Neural cell (in vitro differentiated cells): Measurements from ENCODE around the gene KDM4D.

Source experiments
- POLR2AphosphoS5 ChIP-seq: IDR thresholded peaks from 2 replicates; pipeline ENCODE4 v1.6.1; 2012
- TAF1 ChIP-seq: IDR thresholded peaks from 2 replicates; pipeline ENCODE4 v1.6.1; 2012; ENCODE audit warnings: low read depth
- TF ChIP-seq, protein P1 (sequence below): fragments of 450-650 bp; IDR thresholded peaks from 2 replicates; pipeline ENCODE4 v1.5.1; 2014; ENCODE audit warnings: antibody characterized with exemption, mild to moderate bottlenecking, moderate library complexity; ENCODE audit not compliant: poor library complexity, severe bottlenecking

DNA sequence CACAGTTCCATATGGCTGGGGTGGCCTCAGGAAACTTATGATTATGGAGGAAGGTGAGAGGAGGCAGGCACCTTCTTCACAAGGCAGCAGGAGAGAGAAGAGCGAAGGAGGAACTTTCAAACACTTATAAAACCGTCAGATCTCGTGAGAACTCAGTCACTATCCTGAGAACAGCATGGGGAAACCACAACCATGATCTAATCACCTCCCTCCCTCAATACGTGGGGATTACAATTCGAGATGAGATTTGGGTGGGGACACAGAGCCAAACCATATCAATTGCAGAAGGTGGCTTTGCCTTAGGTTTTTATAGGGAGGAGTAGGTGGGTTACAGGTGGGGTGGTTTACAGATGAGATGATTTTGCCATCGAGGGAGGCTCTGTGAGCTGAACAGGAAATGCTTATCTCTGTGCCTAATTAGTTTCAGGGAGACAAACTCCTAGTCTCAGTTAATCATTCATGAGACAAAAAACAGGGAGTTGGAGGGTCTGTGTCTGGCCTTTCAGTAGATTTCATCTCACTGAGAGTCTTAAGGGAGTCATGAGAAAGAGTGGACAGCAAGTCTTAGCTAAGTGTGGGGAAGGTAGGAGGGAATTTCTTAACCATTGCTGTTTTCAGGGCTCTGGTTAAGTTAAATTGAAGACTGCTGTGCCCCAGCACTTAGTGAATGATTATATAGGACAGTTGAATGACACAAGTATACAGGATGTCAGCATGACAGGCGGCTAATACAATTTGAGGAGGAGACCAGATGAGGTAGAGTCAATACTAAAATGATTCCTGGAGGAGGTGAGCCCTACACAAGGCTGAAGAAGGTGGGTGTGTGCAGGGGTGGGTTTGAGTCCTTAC, 47.9 kb upstream of the KDM4D start:
- TF ChIP-seq POLR2AphosphoS5 (peak; percentile 40), TAF1 (no peak)
- TF ChIP-seq, protein P1, sequence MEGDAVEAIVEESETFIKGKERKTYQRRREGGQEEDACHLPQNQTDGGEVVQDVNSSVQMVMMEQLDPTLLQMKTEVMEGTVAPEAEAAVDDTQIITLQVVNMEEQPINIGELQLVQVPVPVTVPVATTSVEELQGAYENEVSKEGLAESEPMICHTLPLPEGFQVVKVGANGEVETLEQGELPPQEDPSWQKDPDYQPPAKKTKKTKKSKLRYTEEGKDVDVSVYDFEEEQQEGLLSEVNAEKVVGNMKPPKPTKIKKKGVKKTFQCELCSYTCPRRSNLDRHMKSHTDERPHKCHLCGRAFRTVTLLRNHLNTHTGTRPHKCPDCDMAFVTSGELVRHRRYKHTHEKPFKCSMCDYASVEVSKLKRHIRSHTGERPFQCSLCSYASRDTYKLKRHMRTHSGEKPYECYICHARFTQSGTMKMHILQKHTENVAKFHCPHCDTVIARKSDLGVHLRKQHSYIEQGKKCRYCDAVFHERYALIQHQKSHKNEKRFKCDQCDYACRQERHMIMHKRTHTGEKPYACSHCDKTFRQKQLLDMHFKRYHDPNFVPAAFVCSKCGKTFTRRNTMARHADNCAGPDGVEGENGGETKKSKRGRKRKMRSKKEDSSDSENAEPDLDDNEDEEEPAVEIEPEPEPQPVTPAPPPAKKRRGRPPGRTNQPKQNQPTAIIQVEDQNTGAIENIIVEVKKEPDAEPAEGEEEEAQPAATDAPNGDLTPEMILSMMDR: no peak
